IPS-15b (cell line): Measurements from ENCODE around the gene CORT.
"Not testable (repeated sequence)": the region's sequence is repeated elsewhere in the genome, so short reads cannot be mapped to it uniquely, and the experiment has no call there.

ENCODE experiments used
- H3K27me3 ChIP-seq: one replicate; pipeline ENCODE4 v1.6.1; 2013; ENCODE audit warnings: low read length; ENCODE audit not compliant: control insufficient read depth, insufficient read depth
- H3K36me3 ChIP-seq: one replicate; pipeline ENCODE4 v1.6.1; 2013; ENCODE audit warnings: low read length; ENCODE audit not compliant: control insufficient read depth, insufficient read depth
- H3K4me1 ChIP-seq: one replicate; pipeline ENCODE4 v1.6.1; 2013; ENCODE audit warnings: mild to moderate bottlenecking, low read length; ENCODE audit not compliant: control insufficient read depth, insufficient read depth
- H3K4me3 ChIP-seq: one replicate; pipeline ENCODE4 v1.5.1; 2013; ENCODE audit warnings: low read depth, low read length
- H3K9ac ChIP-seq: one replicate; pipeline ENCODE4 v1.6.1; 2013; ENCODE audit warnings: low read depth, mild to moderate bottlenecking, low read length
- H3K9me3 ChIP-seq: one replicate; pipeline ENCODE4 v1.6.1; 2013; ENCODE audit warnings: mild to moderate bottlenecking, low read length; ENCODE audit not compliant: control insufficient read depth, insufficient read depth

Gene CORT

DNA sequence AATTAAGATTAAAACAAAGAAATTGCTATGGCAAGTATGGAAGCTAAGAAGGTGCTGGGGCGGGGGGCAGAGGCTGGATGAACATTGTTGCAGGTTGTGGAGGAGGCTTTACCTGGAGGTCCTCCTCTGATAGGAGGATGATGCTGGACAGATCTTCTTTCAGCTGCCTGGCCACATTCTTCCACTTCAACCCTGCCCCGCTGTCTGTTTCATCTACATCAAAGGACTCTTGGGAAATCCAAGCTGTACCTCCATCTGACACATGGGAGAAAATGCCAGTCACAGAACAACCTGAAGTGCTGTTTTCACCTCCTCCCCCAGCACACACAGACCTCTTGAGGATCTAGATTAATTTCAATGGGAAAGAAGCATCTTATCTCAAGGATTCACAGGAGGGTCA lies 17.2 kb downstream of the CORT start:
- H3K27me3 ChIP-seq = no peaks in the 10 kb centered on the region
- H3K9ac ChIP-seq = no peak overlapping the region
- no peaks in the 10 kb centered on the region for H3K4me1 ChIP-seq
- peaks cover 52% of the 10 kb centered on the region for H3K36me3 ChIP-seq
- no peak overlapping the region for H3K4me3 ChIP-seq
- no peaks in the 10 kb centered on the region for H3K9me3 ChIP-seq

DNA sequence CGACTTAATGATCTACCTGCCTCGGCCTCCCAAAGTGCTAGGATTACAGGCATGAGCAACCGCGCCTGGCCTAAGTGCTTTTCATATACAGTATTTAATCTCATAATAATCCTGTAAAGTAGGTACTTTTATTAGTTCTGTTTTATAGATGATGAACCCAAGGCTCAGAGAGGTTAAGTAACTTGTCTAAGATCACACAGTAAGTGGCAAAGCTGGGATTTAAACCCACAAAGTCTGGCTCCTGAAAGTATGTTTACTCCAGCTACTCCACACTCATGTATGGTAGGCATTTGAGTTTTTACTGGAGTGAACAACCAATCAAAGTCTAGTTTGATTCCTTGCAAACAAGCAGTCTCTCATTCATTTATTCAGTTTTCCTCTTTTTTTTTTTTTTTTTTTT lies 20.2 kb downstream of the CORT start:
- Histone ChIP-seq H3K36me3 (peaks cover 36% of the 10 kb centered on the region), H3K9me3 (no peaks in the 10 kb centered on the region), H3K9ac (no peak overlapping the region)

DNA sequence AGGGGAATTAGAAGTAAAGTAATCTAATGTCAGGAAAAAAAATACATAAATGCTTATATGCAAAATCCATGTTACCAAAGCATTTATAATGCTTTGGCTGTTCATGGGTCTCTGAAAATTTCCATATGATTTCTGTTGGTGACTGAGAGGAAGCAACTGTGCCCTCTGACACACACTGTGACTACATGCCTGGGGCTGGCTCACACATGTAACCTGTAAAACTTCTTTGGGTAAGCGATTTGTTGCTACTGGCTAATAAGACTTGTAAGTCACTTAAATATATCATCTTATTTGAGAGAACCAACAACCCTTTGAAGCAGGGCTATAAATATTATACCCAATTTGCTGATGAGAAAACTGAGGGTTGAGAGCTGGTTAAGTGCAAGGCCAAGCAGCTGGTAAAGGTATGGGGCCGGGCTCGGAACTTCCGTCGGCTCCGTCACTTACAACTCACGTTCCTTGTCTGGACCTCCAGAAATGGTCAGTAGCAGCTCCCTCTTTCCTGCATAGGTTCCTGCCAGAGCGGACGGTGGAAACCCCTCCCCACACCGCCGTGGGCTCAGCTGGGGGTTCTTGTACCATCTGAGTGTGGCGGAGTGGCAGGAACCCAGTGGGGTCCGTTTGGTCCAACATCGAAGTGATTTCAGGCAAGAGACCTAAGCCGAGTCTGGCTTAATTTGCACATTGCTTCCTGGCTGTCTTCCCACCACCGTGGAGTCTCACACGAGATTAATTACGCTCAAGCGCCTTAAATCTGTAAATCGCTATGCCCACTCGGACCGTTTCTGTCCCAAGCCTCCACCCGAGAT lies 21.8 kb downstream of the CORT start:
- Histone ChIP-seq H3K36me3 (peaks cover 26% of the 10 kb centered on the region), H3K27me3 (no peaks in the 10 kb centered on the region), H3K4me1 (no peaks in the 10 kb centered on the region), H3K4me3 (peak overlapping the region; percentile 98), H3K9ac (peak overlapping the region; percentile 89), H3K9me3 (no peaks in the 10 kb centered on the region)

More for the DNA sequence above, 20.2 kb downstream of the CORT start:
- Histone ChIP-seq H3K27me3 (no peaks in the 10 kb centered on the region), H3K4me1 (no peaks in the 10 kb centered on the region), H3K4me3 (no peak overlapping the region)

DNA sequence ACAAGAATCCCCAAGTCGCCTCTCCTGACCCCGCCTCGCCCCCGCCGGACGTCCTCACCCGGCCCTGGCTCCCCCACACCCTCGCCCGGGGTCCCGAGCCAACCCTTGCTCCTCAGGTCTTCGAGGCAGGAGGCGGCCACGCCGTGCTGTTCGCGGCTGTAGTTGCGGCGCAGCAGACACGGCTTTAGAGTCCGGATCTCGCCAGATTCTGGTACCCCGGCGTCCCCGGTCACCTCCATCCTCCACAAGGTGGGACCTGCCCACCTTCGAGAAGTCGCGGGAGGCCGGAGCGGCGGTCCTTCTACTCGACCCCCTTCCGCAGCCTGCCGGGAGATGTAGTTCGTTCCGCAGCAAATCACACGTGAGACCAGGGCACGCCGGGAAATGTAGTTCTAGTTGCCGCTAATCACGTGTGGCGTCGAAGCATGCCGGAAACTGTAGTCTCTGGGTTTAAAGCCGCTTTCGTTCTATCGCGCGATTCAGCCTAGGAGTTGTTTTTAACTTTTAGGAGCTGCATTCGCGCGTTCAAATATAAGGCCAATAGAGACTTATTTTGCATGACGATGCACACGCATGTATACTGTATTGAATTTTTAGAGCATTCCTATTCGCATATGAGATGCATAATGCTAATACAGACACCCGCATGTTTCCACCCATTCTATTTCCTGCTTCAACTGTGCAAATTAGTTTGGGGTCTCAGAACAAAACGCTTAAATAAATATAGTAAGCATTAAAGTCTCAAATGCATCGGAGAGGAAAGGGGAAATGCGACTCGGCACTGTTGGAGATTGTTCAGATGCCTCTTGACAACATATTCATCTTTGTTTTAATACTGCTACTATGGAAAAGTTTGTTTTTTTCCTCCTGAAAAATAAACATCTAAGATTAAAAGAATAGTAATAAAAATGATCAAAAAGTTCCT lies 22.7 kb downstream of the CORT start, which contains the start of gene DFFA:
Gene DFFA, minus strand, starts transcription at position 310 of the 925 bp plus-strand sequence. Its CDS starts 71 bp downstream, at position 239.
- Histone ChIP-seq H3K4me1 (no peaks in the 10 kb centered on the region), H3K9me3 (no peaks in the 10 kb centered on the region), H3K4me3 (peak within 1 kb of the TSS; percentile 98), H3K9ac (peak within 1 kb of the TSS; percentile 89), H3K36me3 (peaks cover 21% of the 10 kb centered on the region), H3K27me3 (no peaks in the 10 kb centered on the region)

DNA sequence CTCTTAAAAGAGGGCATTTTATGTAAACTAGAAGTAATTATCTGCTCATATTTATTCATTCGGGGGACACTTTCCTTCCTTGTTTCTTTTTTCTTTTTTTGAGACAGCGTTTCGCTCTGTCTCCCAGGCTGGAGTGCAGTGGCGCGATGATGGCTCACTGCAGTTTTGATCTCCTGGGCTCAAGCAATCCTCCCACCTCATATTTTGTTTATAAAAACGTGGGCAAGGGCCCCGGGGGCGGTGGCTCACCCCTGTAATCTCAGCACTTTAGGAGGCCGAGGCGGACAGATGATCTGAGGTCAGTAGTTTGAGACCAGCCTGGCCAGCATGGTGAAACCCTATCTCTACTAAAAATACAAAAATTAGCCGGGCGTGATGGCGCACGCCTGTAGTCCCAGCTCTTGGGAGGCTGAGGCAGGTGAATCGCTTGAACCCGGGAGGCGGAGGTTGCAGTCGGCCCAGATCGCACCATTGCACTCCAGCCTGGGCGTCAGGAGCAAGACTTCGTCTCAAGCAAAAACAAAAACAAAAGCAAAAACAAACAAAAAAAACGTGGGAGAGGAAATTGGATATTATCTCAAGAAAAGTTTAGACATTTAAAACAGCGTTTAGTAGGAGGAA lies 23.4 kb downstream of the CORT start:
- Histone ChIP-seq H3K9ac (no peak overlapping the region), H3K27me3 (no peaks in the 10 kb centered on the region), H3K4me1 (no peaks in the 10 kb centered on the region), H3K36me3 (peaks cover 13% of the 10 kb centered on the region), H3K9me3 (no peaks in the 10 kb centered on the region), H3K4me3 (no peak overlapping the region)

GRCh38 chr1:10474309-10474612 lies 24.4 kb downstream of the CORT start:
- H3K36me3 ChIP-seq, H3K4me1 ChIP-seq, H3K9ac ChIP-seq, H3K9me3 ChIP-seq, H3K27me3 ChIP-seq: not testable (repeated sequence)
- peak overlapping the region; percentile 66 for H3K4me3 ChIP-seq

GRCh38 chr1:10474613-10475507 lies 25.0 kb downstream of the CORT start, which contains the start of gene PEX14:
PEX14 (plus strand) TSS chr1:10474950; CDS start chr1:10474967, 17 bp downstream.
- H3K9me3 ChIP-seq = no peaks in the 10 kb centered on the region
- peak within 1 kb of the TSS; percentile 67 for H3K9ac ChIP-seq
- no peaks in the 10 kb centered on the region for H3K36me3 ChIP-seq
- no peaks in the 10 kb centered on the region for H3K4me1 ChIP-seq
- H3K4me3 ChIP-seq = peak within 1 kb of the TSS; percentile 66
- no peaks in the 10 kb centered on the region for H3K27me3 ChIP-seq

- Histone ChIP-seq H3K36me3 (no peaks in the 10 kb centered on the region), H3K4me1 (no peaks in the 10 kb centered on the region), H3K9me3 (no peaks in the 10 kb centered on the region), H3K9ac (peak overlapping the region; percentile 67), H3K4me3 (peak overlapping the region; percentile 66), H3K27me3 (no peaks in the 10 kb centered on the region)
Observed at GRCh38 chr1:10475510-10475909, 25.7 kb downstream of the CORT start.

- Histone ChIP-seq H3K4me3 (no peak overlapping the region), H3K9me3 (no peaks in the 10 kb centered on the region), H3K27me3 (no peaks in the 10 kb centered on the region), H3K9ac (no peak overlapping the region), H3K4me1 (no peaks in the 10 kb centered on the region), H3K36me3 (no peaks in the 10 kb centered on the region)
Observed at GRCh38 chr1:10479296-10479695, 29.5 kb downstream of the CORT start.

GRCh38 chr1:10480614-10481013 lies 30.8 kb downstream of the CORT start:
- no peaks in the 10 kb centered on the region for H3K36me3 ChIP-seq
- no peaks in the 10 kb centered on the region for H3K4me1 ChIP-seq
- H3K4me3 ChIP-seq = no peak overlapping the region
- H3K9me3 ChIP-seq = no peaks in the 10 kb centered on the region
- no peak overlapping the region for H3K9ac ChIP-seq
- H3K27me3 ChIP-seq = no peaks in the 10 kb centered on the region

DNA sequence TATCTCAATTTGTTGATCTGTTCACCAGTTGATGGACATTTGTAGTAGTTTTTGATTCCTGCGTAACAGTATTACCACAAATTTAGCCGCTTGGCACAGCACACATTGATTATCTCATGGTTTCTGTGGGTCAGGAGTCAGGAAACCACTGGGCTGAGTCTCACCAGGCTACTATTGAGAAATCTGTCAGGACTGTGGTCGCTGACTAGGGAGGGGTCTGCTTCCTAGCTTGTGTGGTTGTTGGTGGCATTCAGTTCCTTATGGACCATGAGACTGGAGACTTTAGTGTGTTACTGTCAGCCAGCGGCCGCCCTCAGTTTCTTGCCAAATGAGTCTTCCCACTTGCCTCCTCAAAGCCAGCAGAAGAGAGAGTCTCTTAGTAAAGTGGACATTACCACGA lies 34.7 kb downstream of the CORT start:
- H3K9me3 ChIP-seq = no peaks in the 10 kb centered on the region
- H3K27me3 ChIP-seq = no peaks in the 10 kb centered on the region
- H3K4me3 ChIP-seq = no peak overlapping the region
- H3K9ac ChIP-seq = no peak overlapping the region
- H3K36me3 ChIP-seq = no peaks in the 10 kb centered on the region
- no peaks in the 10 kb centered on the region for H3K4me1 ChIP-seq
